Small intestine (tissue), 7 donors: ENCODE measurements around the gene TAF3. TPM values are rescaled to one million over a fixed set of nuclear protein-coding genes. Genes with fewer than 3 reads are reported as not detected.
A peak's percentile ranks its signal among the peaks of the same experiment; 100 is the strongest.

Experiments
- DNase-seq, 2 donors: peaks; one replicate each; pipeline versions ENCODE4 v3.0.0 to v3.0.0-alpha.2; 2013
- FAIRE-seq: peaks from 2 replicates; lab custom pipeline; 2012; peaks lifted over from hg19 to GRCh38; lab: Jason Lieb, UNC
- H3K27ac ChIP-seq, 3 donors: one replicate each; pipeline ENCODE4 v1.5.1; 2013; ENCODE audit warnings: low read length in 2 of 3, mild to moderate bottlenecking in 2 of 3, control low read depth in 1 of 3, inconsistent platforms in 1 of 3, low read depth in 1 of 3, moderate library complexity in 1 of 3
- H3K27me3 ChIP-seq, 3 donors: one replicate each; pipeline ENCODE4 v1.6.1; 2013; ENCODE audit warnings: low read length in 3 of 3, inconsistent platforms in 1 of 3; ENCODE audit not compliant: control insufficient read depth in 3 of 3, insufficient read depth in 3 of 3
- H3K36me3 ChIP-seq, 3 donors: one replicate each; pipeline ENCODE4 v1.6.1; 2013; ENCODE audit warnings: low read length in 3 of 3, inconsistent platforms in 1 of 3, low read depth in 1 of 3, mild to moderate bottlenecking in 1 of 3, moderate library complexity in 1 of 3; ENCODE audit not compliant: control insufficient read depth in 3 of 3, insufficient read depth in 2 of 3
- H3K4me1 ChIP-seq, 3 donors: one replicate each; pipeline ENCODE4 v1.6.1; 2013; ENCODE audit warnings: low read length in 2 of 3, inconsistent platforms in 1 of 3, low read depth in 1 of 3, mild to moderate bottlenecking in 1 of 3, moderate library complexity in 1 of 3; ENCODE audit not compliant: control insufficient read depth in 3 of 3, insufficient read depth in 2 of 3
- H3K4me3 ChIP-seq, 3 donors: one replicate each; pipeline ENCODE4 v1.5.1; 2013; ENCODE audit warnings: low read length in 3 of 3, control low read depth in 1 of 3, inconsistent platforms in 1 of 3, low read depth in 1 of 3, mild to moderate bottlenecking in 1 of 3, moderate library complexity in 1 of 3
- H3K9me3 ChIP-seq, 2 donors: one replicate each; pipeline ENCODE4 v1.6.1; 2013; ENCODE audit warnings: low read depth in 1 of 2, low read length in 1 of 2; ENCODE audit not compliant: control insufficient read depth in 2 of 2, insufficient read depth in 1 of 2
- WGBS, 3 donors: extraction: QIAGEN DNeasy Blood & Tissue Kit; methylation state at CpG; one replicate each; pipeline ENCODE4 v1.1.7; 2013; 5-methylcytosine and 5-hydroxymethylcytosine counted together
- polyA plus RNA-seq, 4 donors: library from polyadenylated mRNA; stranded (reverse) in 3 of 4; unstranded in 1 of 4; fragments of 200-250 nt in 3 of 4; fragments of 120-200 nt in 1 of 4; gene quantifications; one replicate each; pipeline versions ENCODE4 v1.2.1 to v1.2.3, GENCODE V29; 2013
- donor health status: healthy with polysubstance abuse.
- donor health status: control.
- donor health status: control.
- donor health status: Bipolar disorder and iron deficiency.
- donor health status: healthy.

TAF3 gene
- polyA plus RNA-seq, 4 donors: 3.4 to 5.4 (median 4.5) TPM

- H3K4me3 ChIP-seq: no peak overlapping the region
- no peak for FAIRE-seq
- H3K9me3 ChIP-seq: no peaks in the 10 kb centered on the region
- no peaks in the 10 kb centered on the region for H3K4me1 ChIP-seq
- 83 to 96% (median 91%) methylated on average over 6 of the region's 6 CpGs for WGBS, 3 donors
- H3K27ac ChIP-seq: no peak overlapping the region
- no peaks in the 10 kb centered on the region for H3K36me3 ChIP-seq
- no peak for DNase-seq
- H3K27me3 ChIP-seq: no peaks in the 10 kb centered on the region
Observed at GRCh38 chr10:7948371-7949000, 130.2 kb downstream of the TAF3 start.

GRCh38 chr10:7950981-7951847, 132.9 kb downstream of the TAF3 start:
- Histone ChIP-seq H3K27me3 (no peaks in the 10 kb centered on the region), H3K4me3 (no peak overlapping the region), H3K27ac (no peak overlapping the region), H3K9me3 (no peaks in the 10 kb centered on the region), H3K36me3 (no peaks in the 10 kb centered on the region), H3K4me1 (no peaks in the 10 kb centered on the region)
- 94 to 97% (median 96%) methylated on average over 9 of the region's 9 CpGs for WGBS, 3 donors
- no peak for DNase-seq
- no peak for FAIRE-seq

- Histone ChIP-seq H3K4me1 (no peaks in the 10 kb centered on the region), H3K9me3 (no peaks in the 10 kb centered on the region), H3K27ac (no peak overlapping the region), H3K4me3 (no peak overlapping the region), H3K27me3 (no peaks in the 10 kb centered on the region), H3K36me3 (no peaks in the 10 kb centered on the region)
- FAIRE-seq (no peak), DNase-seq (no peak)
- 94 to 97% (median 94%) methylated on average over 3 of the region's 3 CpGs for WGBS, 3 donors
Observed at GRCh38 chr10:7952266-7952665, 134.0 kb downstream of the TAF3 start.

GRCh38 chr10:7953447-7953846, 135.1 kb downstream of the TAF3 start:
- no peak overlapping the region for H3K4me3 ChIP-seq
- H3K4me1 ChIP-seq: no peaks in the 10 kb centered on the region
- 38 to 73% (median 62%) methylated on average over 4 of the region's 4 CpGs for WGBS, 3 donors
- no peaks in the 10 kb centered on the region for H3K36me3 ChIP-seq
- no peaks in the 10 kb centered on the region for H3K9me3 ChIP-seq
- DNase-seq (peak in 1 of 2 donors; percentile 9), FAIRE-seq (no peak)
- no peak overlapping the region for H3K27ac ChIP-seq
- H3K27me3 ChIP-seq: no peaks in the 10 kb centered on the region

- Histone ChIP-seq H3K27me3 (no peaks in the 10 kb centered on the region), H3K27ac (no peak overlapping the region), H3K4me3 (no peak overlapping the region), H3K4me1 (no peaks in the 10 kb centered on the region), H3K9me3 (no peaks in the 10 kb centered on the region), H3K36me3 (no peaks in the 10 kb centered on the region)
- 69 to 89% (median 86%) methylated on average over 1 of the region's 1 CpG for WGBS, 3 donors
- DNase-seq (no peak), FAIRE-seq (no peak)
Observed at GRCh38 chr10:7955446-7955845, 137.1 kb downstream of the TAF3 start.

- DNase-seq: no peak
- Histone ChIP-seq H3K27me3 (no peaks in the 10 kb centered on the region), H3K4me1 (no peaks in the 10 kb centered on the region), H3K4me3 (no peak overlapping the region), H3K9me3 (no peaks in the 10 kb centered on the region), H3K27ac (no peak overlapping the region), H3K36me3 (no peaks in the 10 kb centered on the region)
- FAIRE-seq: no peak
Observed at GRCh38 chr10:7956508-7956907, 138.2 kb downstream of the TAF3 start.

GRCh38 chr10:7957591-7957990, 139.3 kb downstream of the TAF3 start:
- H3K36me3 ChIP-seq: no peaks in the 10 kb centered on the region
- no peak for FAIRE-seq
- no peaks in the 10 kb centered on the region for H3K4me1 ChIP-seq
- H3K27me3 ChIP-seq: no peaks in the 10 kb centered on the region
- H3K9me3 ChIP-seq: no peaks in the 10 kb centered on the region
- H3K4me3 ChIP-seq: no peak overlapping the region
- 77 to 85% (median 78%) methylated on average over 5 of the region's 5 CpGs for WGBS, 3 donors
- H3K27ac ChIP-seq: no peak overlapping the region
- no peak for DNase-seq

- WGBS, 3 donors: 95 to 100% (median 97%) methylated on average over 5 of the region's 5 CpGs
- DNase-seq: no peak
Observed at GRCh38 chr10:7958442-7958841, 140.1 kb downstream of the TAF3 start.

More at GRCh38 chr10:7958442-7958841, 140.1 kb downstream of the TAF3 start:
- Histone ChIP-seq H3K4me3 (no peak overlapping the region), H3K27ac (no peak overlapping the region), H3K27me3 (no peaks in the 10 kb centered on the region), H3K36me3 (no peaks in the 10 kb centered on the region), H3K9me3 (no peaks in the 10 kb centered on the region), H3K4me1 (no peaks in the 10 kb centered on the region)
- no peak for FAIRE-seq
